ENCODE data around the gene P2RX2.

The P2RX2 gene

DNA sequence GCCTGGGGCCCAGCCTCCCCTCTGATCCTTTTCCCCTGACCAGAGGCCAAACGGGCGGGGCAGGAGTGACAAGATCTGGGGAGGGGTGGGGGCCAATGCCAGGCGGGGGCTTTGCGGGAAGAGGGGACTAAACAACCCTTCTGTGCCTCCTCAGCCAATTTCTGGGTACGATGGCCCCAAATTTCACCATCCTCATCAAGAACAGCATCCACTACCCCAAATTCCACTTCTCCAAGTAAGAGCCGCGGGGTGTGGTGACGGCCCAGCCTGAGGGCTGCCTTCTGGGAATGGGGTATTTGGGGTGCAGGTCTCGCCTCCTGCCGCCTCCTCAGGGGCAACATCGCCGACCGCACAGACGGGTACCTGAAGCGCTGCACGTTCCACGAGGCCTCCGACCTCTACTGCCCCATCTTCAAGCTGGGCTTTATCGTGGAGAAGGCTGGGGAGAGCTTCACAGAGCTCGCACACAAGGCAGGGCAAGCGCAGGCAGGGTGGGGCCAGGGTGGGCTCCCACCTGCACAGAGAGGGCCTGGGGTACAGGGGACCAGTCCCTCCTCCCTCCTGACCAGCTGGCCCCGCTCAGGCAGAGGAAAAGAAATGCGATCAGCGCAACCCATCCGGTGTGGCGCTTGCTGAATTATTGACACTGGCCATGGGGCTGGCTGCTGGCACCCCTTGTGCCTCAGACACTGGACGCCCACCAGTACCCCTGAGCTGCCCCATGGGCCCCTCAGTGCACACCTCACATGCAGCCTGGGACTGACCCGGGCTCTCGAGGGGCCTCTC, 1.7 kb downstream of the P2RX2 start:
- no peak for DNase-seq (ENCODE audit: low read depth)

DNA sequence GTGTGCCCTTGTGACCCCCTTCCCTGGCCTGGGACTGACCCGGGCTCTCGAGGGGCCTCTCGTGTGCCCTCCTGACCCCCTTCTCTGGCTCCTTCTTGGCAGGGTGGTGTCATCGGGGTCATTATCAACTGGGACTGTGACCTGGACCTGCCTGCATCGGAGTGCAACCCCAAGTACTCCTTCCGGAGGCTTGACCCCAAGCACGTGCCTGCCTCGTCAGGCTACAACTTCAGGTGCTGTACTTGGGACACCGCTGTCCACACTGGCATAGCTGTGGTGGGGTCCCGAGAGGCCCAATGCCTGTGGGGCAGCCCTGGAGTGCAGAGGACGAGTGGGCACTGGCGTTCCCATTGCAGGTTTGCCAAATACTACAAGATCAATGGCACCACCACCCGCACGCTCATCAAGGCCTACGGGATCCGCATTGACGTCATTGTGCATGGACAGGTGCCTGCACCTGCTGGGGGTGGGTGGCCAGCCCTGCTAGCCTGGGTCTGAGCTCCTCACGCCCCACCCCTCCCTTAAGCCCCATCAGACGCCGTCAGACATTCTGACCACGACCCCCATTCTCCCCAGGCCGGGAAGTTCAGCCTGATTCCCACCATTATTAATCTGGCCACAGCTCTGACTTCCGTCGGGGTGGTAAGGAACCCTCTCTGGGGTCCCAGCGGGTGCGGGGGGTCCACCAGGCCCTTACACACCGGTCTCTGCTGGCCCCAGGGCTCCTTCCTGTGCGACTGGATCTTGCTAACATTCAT, 2.5 kb downstream of the P2RX2 start:
- DNase-seq (ENCODE audit: low read depth) = no peak

DNA sequence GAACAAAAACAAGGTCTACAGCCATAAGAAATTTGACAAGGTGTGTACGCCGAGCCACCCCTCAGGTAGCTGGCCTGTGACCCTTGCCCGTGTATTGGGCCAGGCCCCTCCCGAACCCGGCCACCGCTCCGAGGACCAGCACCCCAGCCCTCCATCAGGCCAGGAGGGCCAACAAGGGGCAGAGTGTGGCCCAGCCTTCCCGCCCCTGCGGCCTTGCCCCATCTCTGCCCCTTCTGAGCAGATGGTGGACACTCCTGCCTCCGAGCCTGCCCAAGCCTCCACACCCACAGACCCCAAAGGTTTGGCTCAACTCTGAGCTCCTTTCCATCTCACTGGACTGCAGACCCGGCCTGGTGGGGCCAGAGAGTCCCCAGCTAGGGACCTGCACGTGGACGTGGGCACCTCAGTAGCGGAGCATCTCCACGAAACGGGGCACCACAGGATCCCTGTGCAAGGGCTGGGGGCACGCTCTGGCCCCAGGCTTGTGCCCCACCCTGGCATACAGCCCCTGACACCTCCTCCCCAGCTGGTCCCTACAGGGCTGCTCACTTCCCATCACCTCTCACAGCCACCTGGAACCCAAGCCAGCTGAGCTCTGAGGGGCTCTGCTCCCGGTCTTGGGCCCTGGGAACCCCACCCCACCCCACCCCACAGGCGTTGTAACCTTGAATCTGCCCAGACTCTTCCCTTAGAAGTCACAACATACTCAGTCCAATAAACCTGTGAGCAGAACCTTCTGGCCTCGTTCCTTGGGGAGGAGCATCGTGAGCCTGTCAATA, 3.3 kb downstream of the P2RX2 start:
- no peak for DNase-seq (ENCODE audit: low read depth)

DNA sequence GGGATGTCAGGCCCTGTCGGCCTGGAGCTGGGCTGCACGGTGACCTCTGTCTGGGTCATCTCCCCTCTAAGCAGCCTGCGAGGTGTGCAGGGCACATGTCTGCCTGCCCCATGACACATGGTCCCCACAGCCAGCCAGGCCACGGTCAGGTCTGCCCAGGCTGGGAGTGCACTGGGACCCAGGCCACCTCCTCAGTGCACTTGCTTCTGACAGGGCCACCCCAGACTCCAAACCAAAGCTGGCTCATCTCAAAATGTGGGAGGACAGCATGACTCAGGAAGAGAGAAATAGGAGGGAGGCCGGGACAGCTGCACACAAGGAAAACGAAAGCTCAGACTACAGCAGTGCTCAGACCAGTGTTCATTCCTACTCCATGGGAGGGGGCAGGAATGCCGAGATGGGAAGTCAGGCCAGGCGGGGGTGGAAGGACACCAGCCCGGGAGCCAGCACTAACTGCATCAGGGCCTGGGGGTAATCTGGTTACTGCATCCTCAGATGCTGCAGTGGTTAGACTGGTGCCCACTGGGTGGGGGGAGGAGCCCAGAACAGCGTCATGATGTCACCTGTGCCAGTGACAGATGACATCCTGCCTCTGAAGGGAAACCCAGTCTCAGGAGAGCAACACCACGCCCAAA, 4.0 kb downstream of the P2RX2 start:
- no peak for DNase-seq (ENCODE audit: low read depth)

DNA sequence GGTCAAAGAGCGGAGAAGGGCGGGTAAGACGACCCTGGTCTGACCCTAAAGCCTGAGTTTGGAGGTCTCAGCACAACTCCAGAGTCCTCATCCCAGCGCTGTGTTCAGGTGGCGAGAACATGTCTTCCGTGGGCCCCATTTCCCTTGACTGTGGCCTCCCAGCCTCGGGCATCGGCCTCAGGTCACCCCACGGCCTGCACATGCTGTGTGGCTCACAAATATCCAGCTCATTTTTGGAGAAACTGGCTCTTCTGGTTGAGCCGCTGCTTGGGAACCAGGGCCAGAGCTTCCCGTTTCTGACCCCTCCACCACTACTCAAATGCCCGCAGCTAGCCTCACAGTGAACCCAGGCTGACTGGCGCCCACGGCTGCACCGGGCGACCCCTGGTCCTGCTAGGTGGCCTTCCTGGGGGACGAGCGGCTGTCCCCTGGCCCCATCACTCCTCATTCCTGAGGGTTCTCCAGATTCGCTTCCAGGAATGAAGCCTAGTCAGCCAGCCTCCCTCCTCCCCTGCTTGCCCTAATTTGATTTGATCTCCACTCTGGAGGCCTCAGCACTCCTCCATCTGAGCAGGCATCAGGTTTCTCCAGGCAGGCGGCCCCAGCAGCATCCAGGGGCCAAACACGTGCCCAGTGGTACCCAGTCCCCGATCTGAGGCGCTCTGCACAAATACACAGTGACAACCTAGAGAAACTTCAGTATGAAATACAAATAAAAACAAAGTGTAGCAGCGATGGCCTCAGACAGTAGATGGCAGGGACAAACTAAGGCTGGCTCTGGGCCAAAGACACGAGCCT, 4.7 kb downstream of the P2RX2 start:
- DNase-seq (ENCODE audit: low read depth) = no peak

DNA sequence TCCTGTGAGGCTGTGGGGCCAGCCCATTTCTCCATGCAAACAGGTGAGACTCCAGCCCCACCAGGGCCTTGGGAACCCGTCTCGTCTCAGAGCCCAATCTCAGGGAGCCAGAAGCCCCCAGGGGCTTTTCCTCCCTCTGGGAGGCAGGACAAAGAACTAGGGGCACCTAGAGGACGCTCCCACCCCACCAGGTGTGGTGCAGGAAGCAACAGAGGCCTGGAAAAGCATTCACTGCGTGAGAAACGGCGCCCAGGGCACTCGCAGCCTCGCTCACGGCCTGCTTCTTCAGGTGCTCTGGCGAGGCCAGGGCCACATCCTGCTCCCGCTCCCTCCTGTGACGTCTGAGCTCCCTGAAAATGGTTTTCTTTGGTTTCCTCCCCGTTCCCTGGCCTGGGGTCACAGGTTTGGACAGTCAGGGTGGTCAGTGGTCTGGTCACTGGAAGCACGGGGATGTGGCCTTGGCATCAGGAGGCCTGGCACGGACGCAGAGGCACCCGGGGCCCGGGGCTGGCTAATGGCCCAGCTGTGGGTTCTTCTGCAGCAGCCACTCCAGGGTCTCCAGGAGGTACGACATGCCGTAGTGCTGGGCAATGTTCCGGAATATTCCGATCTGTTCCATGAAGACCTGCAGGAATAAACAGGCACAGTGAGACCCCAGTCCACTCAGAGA, 5.7 kb downstream of the P2RX2 start:
- DNase-seq (ENCODE audit: low read depth) = no peak

DNA sequence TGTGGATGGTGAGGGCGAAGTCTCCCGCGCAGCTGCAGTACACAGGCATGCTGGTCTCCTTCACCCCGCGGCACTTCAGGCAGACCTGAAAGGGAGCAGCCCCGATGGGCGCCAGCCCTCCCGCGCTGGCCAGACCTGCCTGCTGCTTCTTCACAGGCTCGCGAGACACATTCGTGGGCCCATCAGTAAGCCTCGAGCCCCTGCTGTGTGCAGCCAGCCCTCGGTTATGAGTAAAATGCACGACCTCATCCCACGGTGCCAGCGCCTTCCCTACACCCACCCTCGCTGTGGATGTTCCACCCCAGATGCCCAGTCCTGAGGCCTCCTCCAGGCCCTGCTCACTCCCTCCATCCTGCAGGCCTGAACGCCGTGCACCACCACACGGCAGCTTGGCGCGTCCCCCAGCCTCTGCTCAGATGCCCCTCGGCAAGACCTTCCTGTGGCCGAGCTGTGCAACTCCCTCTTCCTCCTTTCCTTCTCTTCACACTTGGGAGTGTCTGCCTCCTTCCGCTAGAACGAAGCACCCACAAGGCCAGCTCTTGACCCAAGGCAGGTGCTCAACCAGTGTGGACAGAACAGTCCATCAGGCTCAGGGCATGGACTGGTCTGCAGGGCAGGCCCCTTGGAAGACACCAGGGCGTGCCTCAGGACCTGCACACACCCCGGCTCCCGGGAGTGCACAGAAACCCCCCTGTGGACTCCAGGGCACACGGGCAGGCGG, 6.5 kb downstream of the P2RX2 start:
- no peak for DNase-seq (ENCODE audit: low read depth)

DNA sequence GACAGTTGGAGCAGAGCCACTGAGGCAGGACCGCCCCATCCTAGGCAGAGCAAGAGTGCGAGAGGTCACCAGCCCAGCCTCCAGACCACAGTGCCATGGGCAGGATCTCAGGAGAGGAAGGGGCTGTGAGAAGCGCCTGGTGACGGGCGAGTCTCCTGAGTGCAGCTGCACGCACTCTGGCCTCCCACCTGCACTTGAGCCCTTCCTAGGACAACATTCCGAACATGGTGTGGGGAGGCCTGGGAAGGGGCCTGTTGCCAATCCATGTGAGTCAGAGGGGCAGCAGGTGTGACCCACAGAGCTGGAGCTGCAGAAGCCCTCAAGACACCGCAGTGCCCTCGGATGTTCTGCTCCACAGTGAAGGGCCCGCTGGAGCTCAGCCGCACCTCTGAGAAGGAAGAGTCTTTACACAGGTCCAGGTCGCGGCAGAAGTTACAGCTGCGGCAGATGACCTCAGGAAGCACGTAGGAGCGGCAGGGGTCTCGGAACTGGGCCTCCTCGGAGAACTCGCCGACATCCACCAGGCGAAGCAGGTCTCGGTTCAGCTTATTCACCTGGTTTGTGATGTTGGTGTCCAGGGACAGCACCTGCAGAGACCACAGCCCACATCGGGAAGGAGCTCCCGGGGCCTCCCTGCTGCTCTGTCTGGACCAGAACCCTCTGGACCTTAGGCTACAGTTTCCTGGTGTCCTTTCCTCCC, 7.3 kb downstream of the P2RX2 start:
- no peak for DNase-seq (ENCODE audit: low read depth)

DNA sequence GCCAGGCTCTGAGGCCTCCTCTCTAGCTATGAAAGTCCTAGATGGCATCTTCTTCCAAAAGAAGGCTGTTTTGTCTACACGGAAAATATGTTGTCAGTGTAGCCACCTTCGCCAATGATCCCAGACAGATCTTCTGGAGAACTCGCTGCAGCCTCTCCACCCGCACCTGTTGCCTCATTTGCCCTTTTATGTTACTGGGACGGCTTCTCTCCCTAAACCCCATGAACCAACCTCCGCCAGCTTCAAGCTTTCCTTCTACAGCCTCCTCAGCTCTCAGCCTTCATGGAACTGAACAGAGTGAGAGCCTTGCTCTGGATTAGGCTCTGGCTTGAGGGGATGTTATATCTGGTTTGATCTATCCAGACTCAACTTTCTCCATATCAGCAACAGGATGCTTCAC, 10.8 kb downstream of the P2RX2 start:
- DNase-seq (ENCODE audit: low read depth) = no peak

DNA sequence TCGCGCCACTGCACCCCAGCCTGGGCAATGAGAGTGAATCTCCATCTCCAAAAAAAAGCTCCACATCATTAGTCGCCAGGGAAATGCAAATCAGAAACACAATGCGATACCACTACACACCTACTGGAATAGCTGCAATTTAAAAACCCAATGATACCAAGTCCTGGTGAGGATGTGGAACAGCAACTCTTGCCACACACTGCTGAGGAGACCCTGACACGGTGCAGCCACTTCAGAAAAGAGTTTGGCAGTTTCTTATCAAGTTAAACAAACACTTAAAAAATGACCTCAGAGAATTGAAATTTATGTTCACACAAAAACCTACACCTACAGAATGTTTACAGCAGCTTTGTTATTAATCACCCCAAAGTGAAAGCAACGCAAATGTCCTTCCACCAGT, 12.1 kb downstream of the P2RX2 start:
- no peak for DNase-seq (ENCODE audit: low read depth)

DNA sequence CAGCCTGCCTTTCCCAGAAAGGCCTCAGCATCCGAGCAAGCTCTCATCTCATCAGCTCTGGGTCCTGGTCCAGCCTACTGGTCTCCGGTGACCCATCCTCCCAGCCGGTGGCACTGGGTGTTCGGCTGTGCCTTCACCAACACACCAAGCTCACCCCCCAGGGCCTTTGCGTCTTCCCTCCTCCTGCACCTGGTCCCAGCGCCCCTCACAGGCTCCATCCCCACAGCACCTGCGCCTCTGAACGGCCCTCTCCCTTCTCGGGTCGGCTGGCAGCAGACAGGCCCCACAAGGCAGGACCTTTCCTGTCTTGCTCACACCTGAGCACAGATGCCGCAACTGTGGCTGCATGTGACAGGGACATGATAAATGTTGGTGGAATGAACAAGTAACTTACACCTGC, 13.1 kb downstream of the P2RX2 start:
- DNase-seq (ENCODE audit: low read depth) = no peak

DNA sequence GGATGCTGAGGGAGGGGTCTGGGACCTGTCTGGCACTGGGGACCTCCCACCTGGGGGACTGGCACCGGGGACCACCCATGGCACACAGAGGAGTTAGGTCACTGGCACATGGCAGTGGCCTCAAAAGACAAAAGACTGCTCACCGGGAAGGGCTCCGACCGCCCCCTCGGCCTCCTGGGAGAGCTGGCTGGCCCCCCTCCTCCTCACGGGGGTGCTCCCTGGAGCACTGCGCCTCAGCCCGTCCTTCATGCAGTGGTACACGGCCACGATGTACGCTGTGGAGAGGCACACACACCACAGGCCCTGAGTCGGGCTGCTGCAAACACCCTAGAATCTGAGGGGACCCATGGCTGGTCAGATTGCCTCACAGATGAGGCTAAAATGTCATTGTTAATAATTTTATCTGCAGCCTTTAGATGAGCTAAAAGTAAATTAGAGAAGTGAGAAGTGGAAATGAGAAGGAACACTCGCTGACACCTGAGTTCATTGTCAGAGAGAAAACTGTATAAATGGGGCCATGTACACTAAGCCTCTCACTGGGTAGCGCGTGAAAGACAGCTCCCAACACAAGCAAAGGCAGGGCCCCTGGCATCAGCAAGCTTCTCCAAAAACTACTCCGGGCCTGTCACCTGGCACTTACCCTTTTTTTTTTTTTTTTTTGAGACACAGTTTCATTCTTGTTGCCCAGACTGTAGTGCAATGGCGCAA, 14.1 kb downstream of the P2RX2 start:
- no peak for DNase-seq (ENCODE audit: low read depth)

DNA sequence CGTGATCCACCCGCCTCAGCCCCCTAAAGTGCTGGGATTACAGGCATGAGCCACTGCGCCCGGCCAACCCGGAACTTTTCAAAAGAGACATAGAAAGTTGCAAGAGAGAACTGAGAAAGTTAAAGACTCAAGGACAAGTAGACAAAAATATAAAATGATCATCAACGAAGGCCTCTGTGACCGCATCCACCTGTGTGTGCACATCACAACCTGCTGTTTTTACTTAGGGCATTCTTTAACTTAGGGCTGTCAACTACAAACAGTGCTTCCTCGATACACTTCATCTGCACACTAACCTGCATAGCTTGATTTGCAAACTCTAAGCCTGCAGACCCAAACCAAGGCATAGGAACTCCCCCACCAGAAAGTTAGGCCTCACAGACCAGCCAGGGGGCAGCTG, 14.8 kb downstream of the P2RX2 start:
- DNase-seq (ENCODE audit: low read depth) = no peak

DNA sequence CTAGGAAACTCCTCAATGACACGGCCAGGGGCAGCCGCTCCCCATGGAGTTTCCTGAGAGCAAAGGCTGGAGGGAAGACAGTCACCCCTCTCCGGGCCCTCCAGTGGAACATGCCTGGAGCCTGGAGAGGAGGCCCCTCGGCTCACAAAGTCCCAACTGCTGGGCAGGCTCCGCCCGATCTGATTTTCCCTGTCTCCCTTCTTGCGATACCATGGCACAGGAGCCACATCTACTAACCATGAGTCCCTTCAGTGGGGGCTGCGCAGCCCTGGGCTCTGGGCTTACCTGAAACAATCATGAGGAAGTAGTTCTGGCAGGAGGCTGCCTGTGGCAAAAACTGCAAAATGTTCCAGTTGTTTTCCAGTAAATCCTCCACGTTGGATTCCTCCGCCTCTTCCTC, 15.3 kb downstream of the P2RX2 start:
- DNase-seq (ENCODE audit: low read depth) = no peak

DNA sequence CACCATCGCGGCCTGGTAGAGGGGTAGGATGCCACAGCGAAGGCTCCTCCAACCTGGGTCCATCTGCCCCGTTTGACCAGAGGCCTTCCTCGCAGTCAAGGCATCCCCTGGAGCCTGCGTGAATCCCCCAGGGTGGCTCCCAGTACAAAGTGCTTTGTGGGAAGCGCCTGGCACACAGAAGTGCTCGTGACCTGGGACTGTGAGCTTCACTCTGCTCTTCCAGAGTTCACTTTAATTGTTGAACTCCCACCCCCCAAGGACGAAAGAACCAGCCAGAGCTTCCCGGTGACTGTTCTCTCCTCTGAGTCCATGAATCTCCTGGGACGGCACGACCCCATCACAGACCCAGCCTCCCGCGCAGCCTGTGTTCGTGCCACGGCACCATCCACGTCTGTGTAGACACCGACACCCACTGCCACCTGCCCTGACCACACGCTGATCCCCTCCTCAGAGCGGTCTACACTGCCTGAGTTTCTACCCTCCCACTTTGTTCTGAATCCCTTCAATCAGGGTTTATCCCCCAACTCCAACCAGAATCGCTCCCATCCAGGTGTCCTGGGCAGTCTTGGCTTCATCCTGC, 15.9 kb downstream of the P2RX2 start:
- DNase-seq (ENCODE audit: low read depth) = no peak

DNA sequence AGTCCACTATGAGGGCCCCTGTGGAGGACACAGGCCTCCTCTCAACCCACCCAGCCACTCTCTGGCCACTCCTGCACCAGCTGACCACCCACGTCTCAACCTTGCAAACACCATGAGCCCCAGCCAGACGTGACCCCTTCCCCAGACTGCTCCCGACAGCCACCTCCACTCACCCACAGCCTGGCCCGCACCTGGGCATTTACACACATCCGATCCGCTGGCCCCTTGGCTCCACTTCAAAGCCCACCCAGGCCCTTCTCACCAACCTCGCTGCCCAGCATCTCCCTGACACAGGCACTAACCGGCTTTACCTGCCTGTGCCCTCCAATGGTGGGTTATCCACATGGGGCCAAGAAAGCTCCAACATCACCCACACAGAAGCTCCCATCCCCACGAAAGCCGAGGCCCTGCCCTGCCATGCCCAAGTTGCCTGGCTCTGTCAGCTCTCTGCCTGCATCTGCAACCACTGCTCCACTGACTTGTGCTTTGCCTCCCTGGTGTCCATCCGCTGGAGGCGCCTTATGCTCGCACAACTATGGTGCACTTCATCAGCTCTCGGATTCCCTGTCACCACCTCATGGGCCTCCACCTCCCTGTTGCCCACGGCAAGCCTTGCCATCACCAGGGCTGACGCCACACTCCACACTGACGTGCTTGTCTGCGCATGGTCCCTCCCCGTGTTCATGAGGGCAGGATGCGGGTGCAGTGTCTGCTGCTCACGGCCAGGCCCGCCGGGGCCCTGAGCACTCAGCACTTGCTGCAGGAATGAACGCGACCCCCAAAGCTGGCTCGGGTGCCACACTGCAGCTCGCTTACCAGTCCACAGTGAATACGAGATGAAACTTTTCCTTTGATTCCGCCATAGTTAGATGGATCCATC, 16.7 kb downstream of the P2RX2 start:
- DNase-seq (ENCODE audit: low read depth) = no peak

DNA sequence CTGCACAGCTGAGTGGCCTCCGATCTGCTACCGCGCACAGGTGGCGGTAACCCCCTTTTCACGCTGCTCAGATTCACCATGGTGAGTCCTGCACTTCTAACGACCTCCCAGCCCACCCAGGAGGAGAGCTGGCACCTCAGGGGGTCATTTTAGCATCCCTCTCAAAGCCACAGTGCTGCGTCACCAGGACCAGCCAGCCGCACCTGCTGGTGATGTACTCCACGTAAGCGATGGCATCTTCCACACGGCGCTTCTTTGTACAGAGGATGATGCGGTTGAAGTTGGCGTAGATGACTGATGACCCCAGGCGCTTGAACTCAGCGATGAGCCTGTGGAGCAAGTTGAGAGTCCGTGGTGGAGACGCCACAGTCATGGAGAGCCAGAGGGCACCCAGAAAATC, 19.2 kb downstream of the P2RX2 start:
- DNase-seq (ENCODE audit: low read depth) = no peak

Measured in activated T-cell treated with anti-CD3 and anti-CD28 coated beads for 1 hour (primary cell).